ENCODE measurements around the gene TRPV4. TPM values are rescaled to one million over a fixed set of nuclear protein-coding genes. Genes with fewer than 3 reads are reported as not detected.

The TRPV4 gene
- total RNA-seq, 1 donor from 2014 or later, result 1.7 TPM

DNA sequence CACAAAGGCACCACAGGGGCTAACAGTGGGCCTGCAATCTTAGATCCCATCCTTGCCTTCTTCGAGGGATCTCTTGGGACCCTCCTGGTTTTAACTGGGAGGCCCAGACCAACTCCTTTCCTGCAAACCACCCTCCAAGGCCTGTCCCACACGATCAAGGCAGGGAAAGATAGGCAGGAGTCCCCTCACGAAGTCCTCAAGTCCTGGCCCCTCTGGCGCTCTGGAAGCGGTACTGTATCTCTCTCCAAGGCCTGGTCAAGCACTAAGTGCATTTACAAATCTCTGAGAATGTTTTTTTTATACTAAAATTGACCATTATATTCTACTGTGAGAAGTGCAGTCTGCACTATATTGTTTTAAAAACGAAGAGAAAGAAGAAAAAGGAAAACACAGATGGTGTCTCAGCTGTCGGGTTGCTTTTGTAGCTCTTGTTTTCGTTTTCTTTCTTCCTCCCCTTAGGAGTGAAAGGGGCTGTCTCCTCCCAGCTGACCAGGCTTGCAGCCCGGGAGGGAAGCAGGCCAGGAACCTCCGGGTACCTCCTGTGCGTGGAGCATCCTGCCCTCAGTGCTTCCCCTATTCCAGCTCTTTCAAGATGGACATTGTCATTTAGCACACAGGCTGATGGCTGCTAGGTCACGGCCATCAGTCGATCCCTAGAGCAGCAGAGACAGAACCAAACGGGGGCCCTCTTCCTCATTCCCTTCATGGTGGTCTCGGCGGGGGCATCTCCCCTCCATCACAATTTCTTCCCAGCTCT, 62.9 kb downstream of the TRPV4 start:
- H3K27me3 ChIP-seq (ENCODE audit: control insufficient read depth, insufficient read depth, low read length), result peaks cover 2% of the 10 kb centered on the region
- H3K36me3 ChIP-seq (ENCODE audit: control insufficient read depth, insufficient read depth, low read length), result no peaks in the 10 kb centered on the region
- no peak for DNase-seq (ENCODE audit: low read depth)
- no peak for TF ChIP-seq CTCF (IDR thresholded peaks at IDR 0.05; ENCODE audit: insufficient read depth, low read length, poor library complexity, severe bottlenecking)
- H3K4me3 ChIP-seq (ENCODE audit: low read depth, low read length), result no peak overlapping the region

DNA sequence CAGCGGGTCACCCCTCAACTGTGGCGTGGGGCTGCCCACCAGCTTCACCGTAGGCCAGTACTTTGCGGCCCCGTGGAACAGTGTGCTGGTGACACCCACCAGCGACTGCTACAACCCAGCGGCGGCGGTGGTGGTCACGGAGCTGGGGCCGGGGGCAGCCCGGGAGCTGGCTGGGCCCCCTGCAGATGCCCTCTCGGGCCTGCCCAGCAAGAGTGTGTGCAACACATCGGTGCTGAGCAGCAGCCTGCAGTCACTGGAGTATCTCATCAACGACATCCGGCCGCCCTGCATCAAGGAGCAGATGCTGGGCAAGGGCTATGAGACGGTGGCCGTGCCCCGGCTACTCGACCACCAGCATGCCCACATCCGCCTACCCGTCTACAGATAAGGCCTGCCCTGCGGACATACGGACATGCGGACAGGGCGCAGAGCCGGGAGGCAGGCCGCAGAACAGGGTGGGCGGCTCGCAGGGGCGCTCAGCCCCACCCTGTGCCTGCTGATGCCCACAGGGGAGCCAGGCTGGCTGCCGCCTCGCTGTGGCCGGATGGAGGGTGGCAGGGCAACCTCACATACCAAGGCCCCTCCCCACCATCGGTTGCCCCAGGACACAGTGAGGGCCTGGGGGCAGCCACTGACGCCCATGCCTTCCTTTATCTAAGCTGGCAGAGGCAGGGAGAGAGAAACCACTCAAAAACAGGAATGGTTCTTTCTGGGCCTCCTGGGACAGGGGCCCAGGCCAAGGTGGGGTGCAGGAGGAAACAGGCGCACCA, 64.1 kb downstream of the TRPV4 start:
- DNase-seq (ENCODE audit: low read depth), result no peak
- Histone ChIP-seq H3K27me3 (ENCODE audit: control insufficient read depth, insufficient read depth, low read length) (peaks cover 6% of the 10 kb centered on the region), H3K4me3 (ENCODE audit: low read depth, low read length) (no peak overlapping the region), H3K36me3 (ENCODE audit: control insufficient read depth, insufficient read depth, low read length) (no peaks in the 10 kb centered on the region)
- TF ChIP-seq CTCF (IDR thresholded peaks at IDR 0.05; ENCODE audit: insufficient read depth, low read length, poor library complexity, severe bottlenecking), result no peak

GRCh38 chr12:109767991-109768900, 65.0 kb downstream of the TRPV4 start:
- no peak for DNase-seq (ENCODE audit: low read depth)
- Histone ChIP-seq H3K36me3 (ENCODE audit: control insufficient read depth, insufficient read depth, low read length) (no peaks in the 10 kb centered on the region), H3K4me3 (ENCODE audit: low read depth, low read length) (no peak overlapping the region), H3K27me3 (ENCODE audit: control insufficient read depth, insufficient read depth, low read length) (peaks cover 4% of the 10 kb centered on the region)
- no peak for TF ChIP-seq CTCF (IDR thresholded peaks at IDR 0.05; ENCODE audit: insufficient read depth, low read length, poor library complexity, severe bottlenecking)

- no peak for TF ChIP-seq CTCF (IDR thresholded peaks at IDR 0.05; ENCODE audit: insufficient read depth, low read length, poor library complexity, severe bottlenecking)
- Histone ChIP-seq H3K36me3 (ENCODE audit: control insufficient read depth, insufficient read depth, low read length) (no peaks in the 10 kb centered on the region), H3K4me3 (ENCODE audit: low read depth, low read length) (no peak overlapping the region), H3K27me3 (ENCODE audit: control insufficient read depth, insufficient read depth, low read length) (peaks cover 4% of the 10 kb centered on the region)
- DNase-seq (ENCODE audit: low read depth), result no peak
Measured at GRCh38 chr12:109767456-109767855, 65.7 kb downstream of the TRPV4 start.

- no peak for TF ChIP-seq CTCF (IDR thresholded peaks at IDR 0.05; ENCODE audit: insufficient read depth, low read length, poor library complexity, severe bottlenecking)
- no peak for DNase-seq (ENCODE audit: low read depth)
- no peak overlapping the region for H3K4me3 ChIP-seq (ENCODE audit: low read depth, low read length)
- H3K27me3 ChIP-seq (ENCODE audit: control insufficient read depth, insufficient read depth, low read length), result peaks cover 4% of the 10 kb centered on the region
- no peaks in the 10 kb centered on the region for H3K36me3 ChIP-seq (ENCODE audit: control insufficient read depth, insufficient read depth, low read length)
Measured at GRCh38 chr12:109766251-109766778, 66.9 kb downstream of the TRPV4 start.

Measured in kidney epithelial cell (primary cell).